CD4-positive, alpha-beta T cell treated with Interleukin-12 subunit alpha and Interleukin-12 subunit beta, for 1 hour (primary cell): ENCODE measurements around the gene BAIAP2L1.

ENCODE experiments used
- DNase-seq: peaks from one replicate; pipeline ENCODE4 v3.0.0-alpha.2; 2020

Gene BAIAP2L1

GRCh38 chr7:98289333-98289875 lies 111.5 kb downstream of the BAIAP2L1 start:
- DNase-seq: no peak

DNA sequence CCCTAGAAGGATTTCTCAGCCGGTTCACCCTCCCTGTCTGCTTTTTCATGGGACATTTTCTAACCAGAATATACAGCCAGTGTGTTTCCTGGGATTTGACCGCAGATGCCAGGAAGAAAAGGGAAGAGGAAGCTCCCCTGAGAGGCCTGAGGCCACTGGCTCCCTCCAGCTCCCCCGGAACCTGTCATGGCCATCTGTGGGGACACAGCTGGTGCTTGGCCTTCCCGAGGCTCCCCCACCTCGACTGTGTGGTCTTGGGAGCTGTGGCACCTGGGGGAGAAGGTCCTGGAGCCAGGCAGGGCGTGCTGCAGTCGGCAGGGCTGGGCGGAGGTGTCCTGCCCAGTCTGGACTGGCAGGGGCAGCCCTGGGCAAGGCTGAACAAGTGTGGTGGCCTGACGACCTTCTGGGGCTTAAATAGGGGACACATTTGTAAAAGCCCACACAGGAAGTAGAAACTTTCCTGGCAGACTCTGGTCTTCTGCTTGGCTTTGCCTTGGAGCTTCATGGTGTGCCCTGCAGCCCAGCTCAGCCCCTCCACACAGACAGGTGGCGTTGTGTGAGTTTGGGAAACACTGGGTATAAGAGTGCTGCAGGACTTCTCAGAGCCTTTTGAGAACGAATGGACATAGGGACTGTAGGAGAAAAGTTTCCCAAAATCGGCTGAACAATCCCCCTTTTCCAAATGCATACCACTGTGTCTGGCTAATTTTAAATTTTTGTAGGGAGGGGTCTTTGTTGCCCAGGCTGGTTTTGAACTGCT lies 112.6 kb downstream of the BAIAP2L1 start:
- DNase-seq: no peak

- no peak for DNase-seq
Measured at GRCh38 chr7:98287486-98287959, 113.4 kb downstream of the BAIAP2L1 start.

DNA sequence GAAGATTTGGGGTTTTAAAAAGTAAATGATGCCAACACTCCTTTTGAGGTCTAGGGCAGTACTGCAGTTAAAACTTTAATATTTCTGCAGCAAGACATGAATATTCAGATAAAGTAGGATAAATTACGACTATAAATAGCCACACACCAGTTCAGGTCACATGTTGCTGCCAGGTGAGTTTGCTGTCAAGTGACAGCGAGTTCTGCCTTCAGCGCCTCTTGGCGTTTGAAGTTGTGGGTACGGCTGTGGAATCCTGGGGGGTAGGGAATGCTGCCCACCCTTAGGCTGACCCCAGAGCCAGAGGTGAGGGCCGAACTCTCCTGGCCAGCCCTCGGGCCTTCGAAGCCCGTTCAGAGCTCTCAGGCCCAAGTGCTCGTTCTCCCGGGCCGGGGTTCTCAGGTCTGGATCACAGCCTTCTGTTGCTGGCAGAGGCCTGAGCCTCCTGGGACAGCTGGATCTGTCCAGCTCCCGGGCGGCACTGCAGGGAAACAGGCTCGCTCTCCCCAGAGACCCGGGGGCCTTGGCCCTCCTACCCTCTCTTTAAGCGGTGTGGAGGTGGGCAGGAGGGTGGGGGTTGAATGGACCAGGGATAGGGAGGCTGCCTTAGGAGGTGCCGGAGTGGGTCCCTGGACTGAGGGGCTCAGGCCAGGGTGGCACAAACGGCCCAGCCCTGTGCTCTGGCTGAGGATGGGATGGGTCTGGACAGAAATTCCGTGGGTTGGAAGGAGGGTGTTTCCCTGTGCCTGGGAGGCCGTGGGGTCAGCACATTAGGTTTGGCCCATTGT lies 114.0 kb downstream of the BAIAP2L1 start:
- no peak for DNase-seq

DNA sequence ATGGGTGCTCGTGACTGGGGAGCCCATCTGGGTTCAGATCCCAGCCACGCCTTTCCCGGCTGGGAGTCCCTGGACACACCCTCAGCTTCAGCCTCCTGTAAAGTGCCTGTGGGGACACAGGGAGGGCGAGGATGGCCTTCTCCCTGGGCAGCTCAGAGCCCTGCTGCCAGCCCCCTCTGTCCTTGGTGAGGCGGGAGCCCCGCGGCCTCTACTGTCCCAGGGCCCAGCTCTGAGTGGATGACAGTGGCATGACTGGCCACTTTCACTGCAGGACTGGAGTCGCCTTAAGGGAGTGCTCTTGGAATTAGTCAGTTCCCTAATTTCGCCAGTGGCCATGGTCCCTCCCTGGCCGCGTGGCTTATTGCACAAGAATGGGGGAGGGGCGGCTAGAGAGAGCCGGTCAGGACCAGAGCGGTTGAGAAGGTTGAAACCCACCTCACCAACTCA lies 114.8 kb downstream of the BAIAP2L1 start:
- no peak for DNase-seq

DNA sequence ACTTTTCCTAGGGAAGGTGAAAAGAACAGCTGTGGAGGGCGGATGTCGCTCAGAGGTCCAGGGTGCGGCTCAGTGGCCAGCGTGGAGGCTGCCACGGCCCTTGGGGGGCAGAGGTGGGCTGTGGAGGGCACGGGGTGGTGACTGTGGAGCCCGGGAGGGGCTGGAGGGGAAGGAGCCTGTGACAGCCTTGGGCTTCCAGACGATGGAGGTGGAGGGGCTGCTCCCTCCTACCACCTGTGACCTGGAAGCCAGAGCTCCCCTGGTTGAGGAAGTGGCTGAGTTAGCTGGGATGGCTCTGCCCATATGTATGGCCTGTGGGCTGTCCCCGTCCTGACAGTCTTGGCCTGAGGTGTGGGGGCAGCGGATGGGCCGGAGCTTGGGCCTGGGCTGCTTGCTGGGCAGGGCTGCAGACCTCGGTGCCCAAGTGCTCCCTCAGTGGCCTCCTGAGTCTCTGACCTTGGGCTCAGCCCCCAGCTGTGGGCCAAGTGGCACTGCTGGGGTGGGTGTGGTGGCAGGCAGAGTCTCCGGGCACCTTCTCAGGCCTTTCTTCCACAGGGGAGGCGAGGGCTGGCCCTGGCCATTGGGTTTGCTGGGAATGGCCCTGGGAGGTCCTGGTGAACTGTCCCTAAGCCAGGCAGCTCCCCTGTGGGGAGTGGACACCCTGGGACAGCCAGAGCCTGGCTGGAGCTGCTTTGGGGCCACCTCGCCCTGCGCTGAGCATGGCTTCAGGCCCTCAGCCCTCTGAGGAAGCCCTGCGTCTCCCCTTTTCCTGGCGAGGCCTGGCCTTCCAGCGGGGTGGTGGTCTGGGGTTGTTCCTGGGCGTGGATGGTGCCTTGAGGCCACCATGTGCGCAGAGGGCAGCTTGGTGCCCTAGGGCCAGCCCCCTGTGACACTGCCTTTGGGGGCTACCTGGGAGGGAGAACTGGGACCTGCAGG lies 115.5 kb downstream of the BAIAP2L1 start:
- no peak for DNase-seq

DNA sequence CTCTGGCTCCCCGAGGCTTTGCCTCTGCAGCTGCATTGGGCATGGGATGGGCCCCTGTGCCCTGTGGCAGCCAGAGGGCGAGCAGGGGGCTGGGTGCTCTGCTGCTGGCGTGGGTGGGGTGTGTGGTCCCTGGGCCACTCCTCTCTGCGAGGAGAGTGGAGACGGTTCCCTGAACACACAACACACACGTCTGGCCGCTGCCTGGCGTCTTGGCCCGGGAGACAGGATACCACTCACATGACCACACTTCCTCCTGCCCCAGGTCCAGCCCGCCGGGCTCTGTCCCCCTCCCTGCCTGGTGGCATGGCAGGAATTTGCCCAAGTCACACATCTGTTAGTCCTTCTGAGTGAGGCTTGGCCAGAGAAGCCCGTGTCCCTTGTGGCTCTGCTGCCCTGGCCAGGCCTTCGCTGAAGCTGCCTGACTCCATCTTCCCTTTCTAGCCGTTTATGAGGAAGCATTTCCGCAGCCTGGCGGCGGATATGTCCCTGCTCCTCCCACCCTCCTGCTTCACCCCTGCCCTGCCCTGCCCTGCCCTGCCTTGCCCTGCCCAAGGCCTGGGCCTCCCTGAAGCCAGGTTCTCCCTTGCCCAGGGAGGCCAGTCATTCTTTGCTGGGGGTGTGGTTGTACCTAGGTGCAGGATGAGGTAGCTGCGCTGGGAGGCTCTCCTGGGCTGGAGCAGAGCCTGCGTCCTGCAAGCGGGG lies 116.4 kb downstream of the BAIAP2L1 start:
- no peak for DNase-seq

- DNase-seq: no peak
Measured at GRCh38 chr7:98283887-98284222, 117.0 kb downstream of the BAIAP2L1 start.

GRCh38 chr7:98283127-98283886 lies 117.6 kb downstream of the BAIAP2L1 start:
- peak; percentile 15 for DNase-seq

GRCh38 chr7:98282703-98283102 lies 118.2 kb downstream of the BAIAP2L1 start:
- DNase-seq: no peak

- no peak for DNase-seq
Measured at GRCh38 chr7:98281757-98282606, 118.9 kb downstream of the BAIAP2L1 start.

DNA sequence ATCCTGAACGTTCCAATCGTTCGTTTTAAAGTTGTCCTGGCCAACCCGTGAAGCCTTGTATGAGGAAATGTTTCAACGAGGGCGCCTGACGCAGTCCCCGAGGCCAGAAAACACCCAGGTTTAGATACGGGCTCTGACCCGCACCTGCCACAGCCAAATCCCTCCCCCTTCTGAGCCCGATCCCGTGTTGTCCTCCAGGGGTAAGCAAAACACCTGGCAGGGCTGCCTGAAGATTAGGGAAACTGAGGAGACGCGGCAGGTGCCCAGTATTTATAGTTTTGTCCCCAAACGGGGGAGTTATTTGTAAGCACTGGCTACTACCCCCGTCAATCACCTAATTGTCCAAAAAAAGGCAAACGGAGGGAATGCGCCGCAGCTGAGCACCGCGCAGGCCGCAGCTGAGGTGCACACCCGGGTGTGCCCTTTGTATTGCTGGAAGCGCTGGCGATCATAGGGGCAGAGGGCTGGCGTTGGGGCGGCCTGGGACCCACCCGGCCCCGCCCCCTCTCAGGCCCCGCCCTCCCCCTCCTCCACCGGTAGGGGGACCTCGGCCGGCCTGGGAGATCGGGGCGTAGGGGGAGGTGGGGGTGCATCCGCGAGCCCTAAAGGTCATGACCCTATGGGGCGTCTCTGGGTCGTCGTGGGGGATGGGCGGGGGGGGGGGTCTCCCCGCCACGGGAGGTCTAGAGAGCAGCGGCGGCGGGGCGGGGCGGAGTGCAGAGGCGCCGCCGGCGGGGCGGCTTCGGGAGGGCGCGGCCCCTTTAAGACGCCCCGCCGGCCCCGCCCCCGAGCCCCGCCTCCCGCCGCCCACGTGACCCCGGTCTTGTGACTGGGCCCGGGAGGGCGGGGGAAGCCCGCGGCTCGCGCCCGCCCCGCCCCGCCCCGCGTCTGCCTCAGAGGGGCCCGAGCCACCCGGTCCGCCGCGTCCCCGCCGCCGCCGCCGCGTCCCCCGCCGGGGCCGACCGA lies 119.8 kb downstream of the BAIAP2L1 start, which contains the start of gene BRI3:
BRI3 (plus strand) TSS at position 896 of the 966 bp plus-strand sequence. CDS start 110 bp downstream, outside the sequence.
- DNase-seq: peak; percentile 92

GRCh38 chr7:98280296-98280695 lies 120.6 kb downstream of the BAIAP2L1 start:
- no peak for DNase-seq

GRCh38 chr7:98278936-98279335 lies 122.0 kb downstream of the BAIAP2L1 start:
- no peak for DNase-seq

- DNase-seq: no peak
Measured at GRCh38 chr7:98278408-98278807, 122.5 kb downstream of the BAIAP2L1 start.

GRCh38 chr7:98276241-98276761 lies 124.6 kb downstream of the BAIAP2L1 start:
- no peak for DNase-seq

DNA sequence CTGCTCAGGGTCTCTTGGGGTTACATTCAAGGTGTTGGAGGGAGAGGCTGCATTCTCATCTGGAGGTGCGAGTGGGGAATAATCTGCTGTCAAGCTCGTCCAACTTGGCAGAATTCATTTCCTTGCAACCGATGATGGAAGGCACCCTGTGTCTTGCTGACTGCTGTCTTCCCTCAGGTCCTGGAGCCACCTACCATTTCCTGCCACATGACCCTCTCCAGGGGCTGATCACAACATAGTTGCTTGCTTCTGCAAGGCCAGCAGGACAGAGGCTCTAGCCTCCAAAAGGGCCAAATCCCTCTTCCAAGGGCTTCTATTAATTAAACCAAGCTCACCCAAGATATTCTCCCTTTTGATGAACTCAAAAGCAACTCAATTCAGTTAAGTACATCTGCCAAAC lies 133.6 kb downstream of the BAIAP2L1 start:
- no peak for DNase-seq

DNA sequence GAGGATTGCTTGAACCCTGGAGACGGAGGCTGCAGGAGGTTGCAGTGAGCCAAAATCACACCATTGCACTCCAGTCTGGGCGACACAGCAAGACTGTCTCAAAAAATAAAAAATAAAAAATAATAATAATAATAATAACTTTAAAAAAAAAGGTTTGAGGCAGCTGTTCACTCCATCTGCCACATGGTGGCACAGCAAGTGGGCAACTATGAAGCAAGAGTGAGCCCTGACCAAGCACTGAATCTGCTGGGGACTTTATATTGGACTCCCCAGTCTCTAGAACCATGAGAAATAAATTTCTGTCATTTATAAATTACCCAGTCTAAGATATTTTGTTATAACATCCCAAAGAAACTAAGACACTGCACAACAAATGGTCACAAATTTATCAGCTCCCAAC lies 134.1 kb downstream of the BAIAP2L1 start:
- DNase-seq: no peak

- DNase-seq: no peak
Measured at GRCh38 chr7:98265841-98266271, 135.0 kb downstream of the BAIAP2L1 start.
